ENCODE results near the gene ZNF195. TPM values are rescaled to one million over a fixed set of nuclear protein-coding genes. Genes with fewer than 3 reads are reported as not detected.
"Not testable (repeated sequence)": the region's sequence is repeated elsewhere in the genome, so short reads cannot be mapped to it uniquely, and the experiment has no call there.

The ZNF195 gene
- 29.2 and 33.3 TPM in 2 replicates for total RNA-seq (2014; rRNA removed)
- polyA plus RNA-seq (2012): 5.4 TPM

GRCh38 chr11:3378426-3379423 is at the start of gene ZNF195:
ZNF195 (minus strand) TSS chr11:3379146; CDS start chr11:3379040, 106 bp downstream.
- DNase-seq (ENCODE audit: low read depth): peak; percentile 96

- DNase-seq (ENCODE audit: low read depth): not testable (repeated sequence)
Measured at GRCh38 chr11:3428076-3428475, 49.1 kb upstream of the ZNF195 start.

DNA sequence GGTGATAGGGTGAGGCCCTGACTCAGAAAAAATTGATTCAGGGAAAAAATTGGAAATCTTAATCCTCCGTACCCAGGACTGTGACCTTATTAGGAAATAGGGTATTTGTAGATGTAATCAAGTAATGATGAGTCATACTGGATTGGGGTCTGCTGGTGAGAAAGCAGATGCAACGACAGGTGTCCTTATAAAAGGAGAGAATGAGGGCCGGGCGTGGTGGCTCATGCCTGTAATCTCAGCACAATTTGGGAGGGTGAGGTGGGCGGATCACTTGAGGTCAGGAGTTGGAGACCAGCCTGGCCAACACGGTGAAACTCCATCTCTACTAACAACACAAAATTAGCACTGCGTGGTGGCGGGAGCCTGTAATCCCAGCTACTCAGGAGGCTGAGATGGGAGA is 47.6 kb upstream of the ZNF195 start:
- not testable (repeated sequence) for DNase-seq (ENCODE audit: low read depth)

GRCh38 chr11:3423928-3424327 is 45.0 kb upstream of the ZNF195 start:
- DNase-seq (ENCODE audit: low read depth): not testable (repeated sequence)

DNA sequence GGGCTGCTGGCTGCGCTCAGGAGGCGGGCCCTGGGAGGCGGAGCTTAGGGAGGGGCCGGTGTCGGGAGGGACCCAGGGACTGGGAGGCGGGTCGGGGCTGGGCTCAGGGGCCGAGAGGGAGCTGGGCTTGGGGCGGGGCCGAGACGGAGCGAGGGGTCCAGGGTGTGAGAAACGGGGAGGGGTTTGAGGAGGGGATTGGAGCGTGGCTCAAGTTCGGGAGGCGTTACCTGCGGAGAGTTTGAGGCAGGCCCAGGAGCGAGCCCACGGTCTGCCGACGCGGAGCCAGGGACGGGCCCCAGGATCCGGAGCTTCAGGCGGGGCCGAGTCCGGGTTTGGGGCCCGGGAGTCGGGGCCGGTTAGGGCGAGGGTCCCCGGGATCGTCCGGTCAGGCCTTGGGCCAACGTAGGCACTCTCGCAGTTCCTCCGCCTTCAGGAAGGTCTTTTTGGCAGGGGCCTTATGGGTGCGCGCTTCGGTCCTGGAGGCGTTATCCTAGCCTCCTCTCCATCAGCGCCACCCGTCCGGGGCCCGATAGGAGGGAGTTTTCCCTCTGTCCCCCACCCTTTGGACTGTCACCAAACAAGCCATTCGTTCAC is 44.3 kb upstream of the ZNF195 start:
- DNase-seq (ENCODE audit: low read depth): not testable (repeated sequence)

- peak; percentile 92 for DNase-seq (ENCODE audit: low read depth)
Measured at GRCh38 chr11:3422380-3423137, 43.6 kb upstream of the ZNF195 start.

- DNase-seq (ENCODE audit: low read depth): peak; percentile 17
Measured at GRCh38 chr11:3421608-3422379, 42.8 kb upstream of the ZNF195 start.

DNA sequence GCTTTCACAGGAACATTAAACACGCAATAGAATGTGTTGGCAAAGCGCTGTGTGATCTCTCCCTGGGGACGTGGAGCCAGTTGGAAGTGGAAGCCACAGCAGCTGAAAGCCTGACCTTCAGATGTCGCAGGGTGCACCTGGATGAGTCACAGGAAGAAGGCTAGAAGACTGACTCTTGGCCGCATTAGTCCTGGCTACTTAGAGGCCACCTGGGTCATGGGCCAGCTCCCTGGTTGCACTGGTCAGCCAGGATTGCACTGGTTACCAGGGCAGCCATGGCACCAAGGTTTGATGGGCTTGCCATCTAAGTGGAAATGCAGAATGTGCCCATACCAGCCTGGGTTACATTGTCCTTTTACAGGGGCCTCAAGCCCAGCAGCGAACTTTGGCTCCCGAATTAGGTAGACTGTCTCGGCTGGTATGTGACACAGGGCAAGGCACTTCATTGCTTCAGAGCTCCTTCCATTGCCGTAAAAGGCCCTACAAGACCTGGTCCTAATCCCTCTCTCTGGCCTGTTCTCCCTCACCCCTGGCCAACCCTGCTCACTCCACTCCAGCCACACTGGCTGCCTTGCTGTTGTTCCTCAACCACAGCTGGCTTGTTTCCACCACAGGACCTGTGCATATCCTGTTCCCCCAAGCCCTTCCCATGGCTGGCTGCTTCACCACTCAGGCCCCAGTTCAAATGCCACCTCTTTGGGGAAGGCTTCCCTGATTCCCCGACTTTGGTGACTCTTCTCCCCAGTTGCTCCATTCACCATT is 41.5 kb upstream of the ZNF195 start:
- not testable (repeated sequence) for DNase-seq (ENCODE audit: low read depth)

GRCh38 chr11:3419496-3419895 is 40.5 kb upstream of the ZNF195 start:
- not testable (repeated sequence) for DNase-seq (ENCODE audit: low read depth)

DNA sequence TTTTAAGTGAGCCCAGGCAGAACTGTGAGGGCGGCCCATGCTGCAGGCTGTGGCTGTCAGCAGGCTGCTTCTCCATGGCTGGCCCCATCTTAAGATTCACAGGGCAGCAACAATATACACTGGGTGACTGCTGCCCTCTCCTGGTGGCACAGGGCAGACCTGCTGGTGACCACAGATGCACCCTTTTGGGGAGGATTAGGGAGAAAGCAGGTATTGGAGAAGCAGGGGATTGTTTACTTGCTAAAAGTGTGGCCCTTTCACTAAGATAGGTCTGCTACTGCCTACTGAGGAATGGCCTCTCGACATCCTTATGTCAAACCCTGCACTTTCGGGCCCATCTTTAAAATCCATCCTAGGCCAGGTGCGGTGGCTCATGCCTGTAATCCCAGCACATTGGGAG is 38.1 kb upstream of the ZNF195 start:
- peak; percentile 43 for DNase-seq (ENCODE audit: low read depth)

GRCh38 chr11:3415301-3415700 is 36.4 kb upstream of the ZNF195 start:
- not testable (repeated sequence) for DNase-seq (ENCODE audit: low read depth)

DNA sequence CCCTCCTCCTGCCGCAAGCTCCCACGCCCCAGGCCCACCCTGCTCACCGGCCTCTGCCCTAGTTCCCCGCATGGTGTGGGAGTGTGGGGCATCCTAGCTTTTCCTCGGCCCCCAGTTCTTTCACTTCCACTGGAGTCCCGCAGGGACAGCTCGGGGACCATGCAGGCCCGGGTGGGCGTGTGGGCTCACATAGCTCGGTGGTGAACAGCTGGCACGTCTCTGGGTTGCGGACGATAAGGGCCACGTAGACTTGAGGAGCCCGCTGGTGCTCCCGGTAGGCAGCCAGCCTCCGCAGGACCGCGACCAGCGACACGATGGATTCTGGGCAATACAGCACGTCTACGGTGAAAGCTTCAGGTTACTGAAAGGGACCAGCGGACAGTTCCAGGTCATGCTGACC is 34.7 kb upstream of the ZNF195 start:
- not testable (repeated sequence) for DNase-seq (ENCODE audit: low read depth)

- DNase-seq (ENCODE audit: low read depth): no peak
Measured at GRCh38 chr11:3412837-3413236, 33.9 kb upstream of the ZNF195 start.

GRCh38 chr11:3408722-3409121 is 29.8 kb upstream of the ZNF195 start:
- DNase-seq (ENCODE audit: low read depth): peak; percentile 47

GRCh38 chr11:3408058-3408605 is 29.2 kb upstream of the ZNF195 start:
- not testable (repeated sequence) for DNase-seq (ENCODE audit: low read depth)

GRCh38 chr11:3406937-3407336 is 28.0 kb upstream of the ZNF195 start:
- not testable (repeated sequence) for DNase-seq (ENCODE audit: low read depth)

DNA sequence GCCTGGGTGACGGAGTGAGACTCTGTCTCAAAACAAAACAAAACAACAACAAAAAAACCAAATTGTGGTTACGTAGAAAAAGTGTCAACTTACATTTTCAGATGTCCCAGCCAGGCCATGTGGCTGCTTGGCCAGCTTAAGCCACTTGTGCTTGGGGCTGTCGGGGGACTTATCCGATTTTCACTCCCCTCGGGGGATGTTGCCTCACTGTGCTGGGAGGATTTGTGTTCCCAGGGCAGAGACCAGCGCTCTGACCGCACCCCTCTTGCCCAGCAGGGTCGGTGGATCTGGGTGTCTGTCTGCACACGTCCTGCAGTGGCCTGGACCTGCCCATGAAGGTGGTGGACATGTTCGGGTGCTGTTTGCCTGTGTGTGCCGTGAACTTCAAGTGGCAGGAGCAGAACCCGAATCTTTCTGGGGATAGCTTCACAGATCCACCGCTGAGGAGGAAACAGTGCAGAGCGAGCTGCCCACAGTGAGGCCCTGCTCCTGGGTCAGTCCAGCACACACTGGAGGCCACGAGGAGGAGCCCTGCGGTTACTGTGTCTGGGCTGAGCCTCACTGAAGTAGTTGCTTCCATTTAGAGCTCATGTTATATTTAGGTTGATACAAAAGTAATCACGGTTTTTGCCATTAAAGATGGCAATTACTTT is 27.4 kb upstream of the ZNF195 start:
- not testable (repeated sequence) for DNase-seq (ENCODE audit: low read depth)

DNA sequence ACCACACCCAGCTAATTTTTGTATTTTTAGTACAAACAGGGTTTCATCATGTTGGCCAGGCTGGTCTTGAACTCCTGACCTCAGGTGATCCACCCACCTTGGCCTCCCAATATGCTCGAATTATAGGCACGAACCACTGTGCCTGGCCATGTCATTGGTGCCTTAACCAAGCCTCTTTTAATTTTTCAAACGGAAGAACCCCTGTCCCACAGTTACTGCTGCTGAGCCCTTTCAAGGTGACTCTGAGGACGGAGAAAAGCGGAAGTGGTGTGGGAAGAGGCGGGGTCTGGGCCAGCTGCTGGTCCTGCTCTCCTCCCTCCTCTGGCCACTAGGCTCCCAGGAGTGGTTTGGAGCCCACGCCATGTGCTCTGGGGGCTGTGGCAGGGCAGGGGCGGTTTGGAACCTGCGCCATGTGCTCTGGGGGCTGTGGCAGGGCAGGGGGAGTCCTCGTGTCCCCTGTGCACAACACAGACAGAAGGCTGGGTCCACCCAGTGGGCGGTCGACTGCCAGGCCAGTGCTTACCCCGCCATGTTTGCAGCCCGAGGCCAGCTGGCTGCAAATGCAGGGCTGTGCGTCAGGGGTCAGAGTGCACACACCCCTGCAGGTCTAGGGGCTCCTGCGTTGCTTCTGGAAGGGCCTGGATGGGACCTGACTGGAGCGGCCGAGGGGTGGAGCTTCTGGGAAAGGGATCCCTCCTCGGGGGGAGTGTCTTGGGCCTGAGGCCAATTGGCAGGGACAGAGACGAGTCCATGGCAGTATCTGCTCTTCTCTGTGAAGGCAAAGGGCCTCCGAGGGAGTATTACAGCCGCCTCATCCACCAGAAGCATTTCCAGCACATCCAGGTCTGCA is 25.4 kb upstream of the ZNF195 start:
- DNase-seq (ENCODE audit: low read depth): not testable (repeated sequence)
